Loucy (cell line): ENCODE results near the gene PAQR4.

Experiments
- H2AFZ ChIP-seq: fragments of 200-600 bp; sonication (generic); 2 replicates; pipeline ENCODE4 v1.6.0; 2016; ENCODE audit warnings: antibody characterized with exemption, mild to moderate bottlenecking, low read length, moderate library complexity
- H3F3A ChIP-seq: fragments of 200-600 bp; 2 replicates; pipeline ENCODE4 v1.6.0; 2016; ENCODE audit warnings: antibody characterized with exemption, low read depth, mild to moderate bottlenecking
- H3K27me3 ChIP-seq: fragments of 200-600 bp; sonication (generic); 2 replicates; pipeline ENCODE4 v1.6.1; 2014; ENCODE audit warnings: low read length, mild to moderate bottlenecking; ENCODE audit not compliant: insufficient read depth, poor library complexity, severe bottlenecking
- H3K36me3 ChIP-seq: fragments of 200-600 bp; sonication (generic); 2 replicates; pipeline ENCODE4 v1.6.1; 2016; ENCODE audit warnings: low read length; ENCODE audit not compliant: insufficient read depth
- H3K4me1 ChIP-seq: fragments of 200-600 bp; sonication (generic); 2 replicates; pipeline ENCODE4 v1.5.1; 2014; ENCODE audit warnings: low read length, mild to moderate bottlenecking; ENCODE audit not compliant: insufficient read depth, poor library complexity, severe bottlenecking
- H3K4me2 ChIP-seq: fragments of 200-600 bp; sonication (generic); 2 replicates; pipeline ENCODE4 v1.6.0; 2014; ENCODE audit warnings: antibody characterized with exemption, low read length, low read depth, mild to moderate bottlenecking; ENCODE audit not compliant: poor library complexity, severe bottlenecking
- H3K4me3 ChIP-seq: fragments of 200-600 bp; sonication (generic); 2 replicates; pipeline ENCODE4 v1.5.1; 2014; ENCODE audit warnings: low read length, mild to moderate bottlenecking, mixed read lengths; ENCODE audit not compliant: poor library complexity, severe bottlenecking
- H3K79me2 ChIP-seq: fragments of 200-600 bp; sonication (generic); 2 replicates; pipeline ENCODE4 v1.6.1; 2014; ENCODE audit warnings: low read length; ENCODE audit not compliant: insufficient read depth
- H3K9ac ChIP-seq: fragments of 200-600 bp; sonication (generic); 2 replicates; pipeline ENCODE4 v1.6.0; 2014; ENCODE audit warnings: mild to moderate bottlenecking, low read depth, low read length, moderate library complexity; ENCODE audit not compliant: poor library complexity, severe bottlenecking
- H3K9me2 ChIP-seq: fragments of 200-600 bp; sonication (generic); replicated peaks from 2 replicates; pipeline ENCODE4 v1.6.1; 2016; ENCODE audit warnings: low read depth, low read length, mixed read lengths
- H3K9me3 ChIP-seq: fragments of 200-600 bp; sonication (generic); 2 replicates; pipeline ENCODE4 v1.6.1; 2014; ENCODE audit warnings: mild to moderate bottlenecking, antibody characterized with exemption, low read length, low read depth; ENCODE audit not compliant: insufficient read depth
- H4K20me1 ChIP-seq: fragments of 200-600 bp; sonication (generic); 2 replicates; pipeline ENCODE4 v1.6.0; 2014; ENCODE audit warnings: antibody characterized with exemption, low read length, mild to moderate bottlenecking; ENCODE audit not compliant: insufficient read depth, poor library complexity, severe bottlenecking
- EZH2phosphoT487 ChIP-seq: fragments of 200-600 bp; IDR thresholded peaks from 2 replicates; pipeline ENCODE4 v1.6.1; 2018; ENCODE audit warnings: antibody characterized with exemption, mild to moderate bottlenecking, moderate library complexity, borderline replicate concordance
- TF ChIP-seq, protein P1 (sequence below): fragments of 200-600 bp; sonication (generic); conservative IDR thresholded peaks from 2 replicates; pipeline ENCODE4 v1.5.1; 2014; ENCODE audit warnings: mild to moderate bottlenecking, antibody characterized with exemption, low read length

The PAQR4 gene

DNA sequence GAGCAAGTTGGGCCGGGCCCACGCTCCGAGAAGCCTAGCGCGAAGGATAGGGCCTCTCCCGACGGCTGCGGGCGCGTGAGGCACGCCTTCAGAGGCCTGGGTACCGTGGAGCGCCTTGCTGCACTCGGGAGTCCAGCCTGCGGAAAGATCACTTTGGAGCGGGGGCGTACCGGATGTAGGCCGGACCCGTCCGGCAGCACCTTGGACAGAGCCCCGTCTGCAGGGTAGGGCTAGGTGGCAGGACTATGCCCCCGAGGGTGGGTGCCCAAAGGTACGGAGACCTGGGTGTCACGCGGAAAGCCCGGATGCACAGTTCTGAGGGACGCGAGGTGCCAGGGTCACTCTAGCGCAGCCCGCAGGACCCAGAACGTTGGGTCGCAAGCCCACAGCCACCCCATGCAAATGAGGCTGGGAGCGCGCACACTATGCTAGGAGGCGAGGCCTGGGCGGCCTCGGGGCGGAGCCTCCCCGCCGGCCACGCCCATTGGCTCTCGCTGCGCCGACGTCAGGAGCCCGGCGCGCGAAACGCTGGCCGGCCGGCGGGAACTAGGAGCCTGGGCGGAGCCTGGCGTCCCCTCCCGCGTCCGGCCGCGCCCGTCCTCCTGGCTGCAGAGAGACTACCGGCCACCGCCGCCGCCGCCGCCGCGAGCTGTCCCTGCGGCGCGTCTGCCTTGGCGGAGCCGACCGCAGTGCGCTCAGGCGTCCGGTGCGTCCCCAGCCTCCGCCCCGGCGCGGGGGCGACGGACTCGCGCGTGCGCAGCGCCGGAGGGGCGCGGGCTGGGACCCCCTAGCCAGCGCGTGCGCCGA is at the start of gene PAQR4:
Gene PAQR4, plus strand, starts transcription at position 611 of the 807 bp plus-strand sequence. CDS start 327 bp downstream, outside the sequence.
- peaks cover 7% of the 10 kb centered on the region for H4K20me1 ChIP-seq
- TF ChIP-seq, protein P1, sequence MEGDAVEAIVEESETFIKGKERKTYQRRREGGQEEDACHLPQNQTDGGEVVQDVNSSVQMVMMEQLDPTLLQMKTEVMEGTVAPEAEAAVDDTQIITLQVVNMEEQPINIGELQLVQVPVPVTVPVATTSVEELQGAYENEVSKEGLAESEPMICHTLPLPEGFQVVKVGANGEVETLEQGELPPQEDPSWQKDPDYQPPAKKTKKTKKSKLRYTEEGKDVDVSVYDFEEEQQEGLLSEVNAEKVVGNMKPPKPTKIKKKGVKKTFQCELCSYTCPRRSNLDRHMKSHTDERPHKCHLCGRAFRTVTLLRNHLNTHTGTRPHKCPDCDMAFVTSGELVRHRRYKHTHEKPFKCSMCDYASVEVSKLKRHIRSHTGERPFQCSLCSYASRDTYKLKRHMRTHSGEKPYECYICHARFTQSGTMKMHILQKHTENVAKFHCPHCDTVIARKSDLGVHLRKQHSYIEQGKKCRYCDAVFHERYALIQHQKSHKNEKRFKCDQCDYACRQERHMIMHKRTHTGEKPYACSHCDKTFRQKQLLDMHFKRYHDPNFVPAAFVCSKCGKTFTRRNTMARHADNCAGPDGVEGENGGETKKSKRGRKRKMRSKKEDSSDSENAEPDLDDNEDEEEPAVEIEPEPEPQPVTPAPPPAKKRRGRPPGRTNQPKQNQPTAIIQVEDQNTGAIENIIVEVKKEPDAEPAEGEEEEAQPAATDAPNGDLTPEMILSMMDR, result no peak
- no peak for TF ChIP-seq EZH2phosphoT487
- H3K36me3 ChIP-seq, result no peaks in the 10 kb centered on the region
- H3F3A ChIP-seq, result no peaks in the 10 kb centered on the region
- H3K4me2 ChIP-seq, result peak within 1 kb of the TSS; percentile 71
- H3K4me1 ChIP-seq, result peaks cover 2% of the 10 kb centered on the region
- peak within 1 kb of the TSS; percentile 77 for H3K4me3 ChIP-seq
- H3K9me3 ChIP-seq, result no peaks in the 10 kb centered on the region
- H3K79me2 ChIP-seq, result peaks cover 11% of the 10 kb centered on the region; the same call in 1 of the 2 replicates
- H3K27me3 ChIP-seq, result no peaks in the 10 kb centered on the region
- no peak within 1 kb of the TSS for H2AFZ ChIP-seq
- no peaks in the 10 kb centered on the region for H3K9me2 ChIP-seq
- H3K9ac ChIP-seq, result peak within 1 kb of the TSS; percentile 77

DNA sequence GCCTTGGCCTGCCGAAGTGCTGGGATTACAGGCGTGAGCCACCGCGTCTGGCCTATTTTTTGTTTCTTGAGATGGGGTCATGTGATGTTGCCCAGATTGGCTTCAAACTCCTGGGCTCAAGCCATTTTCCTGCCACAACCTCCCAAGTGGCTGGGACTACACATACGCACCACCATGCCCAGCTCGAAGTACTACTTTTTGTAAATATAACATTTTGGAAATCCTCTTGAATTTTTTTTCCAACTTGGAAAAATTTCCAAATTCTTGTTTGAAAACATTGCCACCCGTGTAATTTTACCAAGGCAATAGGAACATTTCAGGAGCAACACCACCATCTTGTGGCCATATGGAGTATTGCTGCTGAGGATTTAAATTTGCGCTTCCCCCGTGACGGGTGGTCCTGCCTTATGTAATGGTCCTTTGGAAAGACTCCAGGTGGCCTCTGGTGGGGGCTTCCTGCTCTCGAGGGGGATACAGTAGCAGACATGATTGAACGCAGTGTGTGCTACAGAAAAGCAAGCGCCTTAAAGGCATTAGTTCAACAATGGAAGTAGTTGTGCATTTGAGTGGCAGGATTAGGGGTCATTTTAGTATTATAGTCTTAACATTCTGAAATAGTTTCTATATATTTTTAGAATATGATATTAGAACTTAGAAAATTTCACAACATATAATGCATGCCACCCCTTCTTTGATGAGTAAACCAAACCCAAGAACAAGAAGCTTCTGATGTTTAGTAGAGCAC is 49.5 kb upstream of the PAQR4 start:
- H2AFZ ChIP-seq, result no peak overlapping the region
- H3K36me3 ChIP-seq, result no peaks in the 10 kb centered on the region
- TF ChIP-seq EZH2phosphoT487, result no peak
- TF ChIP-seq, protein P1, result peak; percentile 74
- no peaks in the 10 kb centered on the region for H4K20me1 ChIP-seq
- H3K9me3 ChIP-seq, result no peaks in the 10 kb centered on the region
- no peaks in the 10 kb centered on the region for H3K27me3 ChIP-seq
- H3K9me2 ChIP-seq, result no peaks in the 10 kb centered on the region
- H3F3A ChIP-seq, result no peaks in the 10 kb centered on the region
- H3K4me3 ChIP-seq, result no peak overlapping the region
- no peak overlapping the region for H3K9ac ChIP-seq
- no peaks in the 10 kb centered on the region for H3K79me2 ChIP-seq
- peaks cover 5% of the 10 kb centered on the region for H3K4me1 ChIP-seq
- H3K4me2 ChIP-seq, result no peak overlapping the region

- H3K4me2 ChIP-seq, result no peak overlapping the region
- no peaks in the 10 kb centered on the region for H3K9me2 ChIP-seq
- H3K36me3 ChIP-seq, result no peaks in the 10 kb centered on the region
- no peak overlapping the region for H3K9ac ChIP-seq
- no peaks in the 10 kb centered on the region for H3K79me2 ChIP-seq
- H3K4me3 ChIP-seq, result no peak overlapping the region
- H3K27me3 ChIP-seq, result no peaks in the 10 kb centered on the region
- no peaks in the 10 kb centered on the region for H3K9me3 ChIP-seq
- H3K4me1 ChIP-seq, result no peaks in the 10 kb centered on the region
- H3F3A ChIP-seq, result no peaks in the 10 kb centered on the region
- H2AFZ ChIP-seq, result no peak overlapping the region
- no peak for TF ChIP-seq EZH2phosphoT487
- TF ChIP-seq, protein P1, result no peak
- no peaks in the 10 kb centered on the region for H4K20me1 ChIP-seq
Measured at GRCh38 chr16:2923481-2923880, 45.7 kb upstream of the PAQR4 start.
